SK-N-SH treated with all-trans-retinoic acid at 6 μM for 48 hours (cell line): ENCODE results near the gene ALDH1L2.

Experiments used
- ATAC-seq: fragments of 200-7000 bp; cut with Tn5 transposase; 3 replicates; pipeline ENCODE4 v1.9.1; 2020; ENCODE audit warnings: mild to moderate bottlenecking, moderate library complexity
- ARNTL ChIP-seq: fragments of 450-650 bp; formaldehyde crosslinking; IDR thresholded peaks from 2 replicates; pipeline ENCODE4 v1.5.0; 2020; ENCODE audit warnings: low read depth, mild to moderate bottlenecking, moderate library complexity, borderline replicate concordance
- CREB5 ChIP-seq: fragments of 250-450 bp; sonication (Bioruptor Pico); IDR thresholded peaks from 2 replicates; pipeline ENCODE4 v1.5.1; 2020; ENCODE audit warnings: low read depth, mild to moderate bottlenecking, moderate library complexity
- CSDC2 ChIP-seq: fragments of 250-450 bp; sonication (Bioruptor Pico); IDR thresholded peaks from 2 replicates; pipeline ENCODE4 v1.5.0; 2020; ENCODE audit warnings: mild to moderate bottlenecking, moderate library complexity
- CSRNP3 ChIP-seq: fragments of 250-450 bp; sonication (Bioruptor Pico); IDR thresholded peaks from 2 replicates; pipeline ENCODE4 v1.5.1; 2021; ENCODE audit warnings: mild to moderate bottlenecking, moderate library complexity
- ESRRG ChIP-seq: fragments of 250-450 bp; sonication (Bioruptor Pico); IDR thresholded peaks from 2 replicates; pipeline ENCODE4 v1.6.1; 2021; ENCODE audit warnings: mild to moderate bottlenecking
- OSR1 ChIP-seq: fragments of 250-450 bp; sonication (Bioruptor Pico); IDR thresholded peaks from 2 replicates; pipeline ENCODE4 v1.8.0; 2022; ENCODE audit warnings: moderate library complexity, mild to moderate bottlenecking, inconsistent platforms
- RARB ChIP-seq: fragments of 250-450 bp; sonication (Bioruptor Pico); IDR thresholded peaks from 2 replicates; pipeline ENCODE4 v1.8.0; 2021; ENCODE audit warnings: mild to moderate bottlenecking, moderate library complexity
- SNAI2 ChIP-seq: fragments of 250-450 bp; sonication (Bioruptor Pico); IDR thresholded peaks from 2 replicates; pipeline ENCODE4 v1.5.0; 2020; ENCODE audit warnings: mild to moderate bottlenecking, moderate library complexity
- TCF4 ChIP-seq: fragments of 250-450 bp; sonication (Bioruptor Pico); IDR thresholded peaks from 2 replicates; pipeline ENCODE4 v1.8.0; 2021; ENCODE audit warnings: mild to moderate bottlenecking, moderate library complexity, borderline replicate concordance
- TOX ChIP-seq: fragments of 250-450 bp; sonication (Bioruptor Pico); IDR thresholded peaks from 2 replicates; pipeline ENCODE4 v1.8.0; 2021; ENCODE audit warnings: mild to moderate bottlenecking, moderate library complexity, borderline replicate concordance
- ZC3H10 ChIP-seq: fragments of 250-450 bp; sonication (Bioruptor Pico); IDR thresholded peaks from 2 replicates; pipeline ENCODE4 v1.5.1; 2021; ENCODE audit warnings: mild to moderate bottlenecking, moderate library complexity
- ZFP3 ChIP-seq: fragments of 250-450 bp; sonication (Bioruptor Pico); IDR thresholded peaks from 2 replicates; pipeline ENCODE4 v1.5.0; 2020; ENCODE audit warnings: mild to moderate bottlenecking, moderate library complexity
- ZFP30 ChIP-seq: fragments of 450-650 bp; formaldehyde crosslinking; IDR thresholded peaks from 2 replicates; pipeline ENCODE4 v1.5.0; 2022; ENCODE audit warnings: mild to moderate bottlenecking, moderate library complexity
- ZNF565 ChIP-seq: fragments of 450-650 bp; formaldehyde crosslinking; conservative IDR thresholded peaks from 2 replicates; pipeline ENCODE4 v1.5.0; 2020; ENCODE audit warnings: low read depth, mild to moderate bottlenecking, moderate library complexity
- ZNF70 ChIP-seq: fragments of 450-650 bp; formaldehyde crosslinking; IDR thresholded peaks from 2 replicates; pipeline ENCODE4 v1.5.0; 2020; ENCODE audit warnings: mild to moderate bottlenecking, moderate library complexity
- ZNF8 ChIP-seq: fragments of 450-650 bp; formaldehyde crosslinking; IDR thresholded peaks from 2 replicates; pipeline ENCODE4 v1.5.0; 2020; ENCODE audit warnings: mild to moderate bottlenecking, moderate library complexity
- TF ChIP-seq, protein P1 (sequence below): fragments of 250-450 bp; sonication (Bioruptor Pico); IDR thresholded peaks from 2 replicates; pipeline ENCODE4 v1.5.0; 2020; ENCODE audit warnings: mild to moderate bottlenecking, moderate library complexity
- TF ChIP-seq, protein P2 (sequence below): fragments of 250-450 bp; sonication (Bioruptor Pico); IDR thresholded peaks from 2 replicates; pipeline ENCODE4 v1.8.0; 2021; ENCODE audit warnings: low read depth, mild to moderate bottlenecking, moderate library complexity, borderline replicate concordance

ALDH1L2 gene

DNA sequence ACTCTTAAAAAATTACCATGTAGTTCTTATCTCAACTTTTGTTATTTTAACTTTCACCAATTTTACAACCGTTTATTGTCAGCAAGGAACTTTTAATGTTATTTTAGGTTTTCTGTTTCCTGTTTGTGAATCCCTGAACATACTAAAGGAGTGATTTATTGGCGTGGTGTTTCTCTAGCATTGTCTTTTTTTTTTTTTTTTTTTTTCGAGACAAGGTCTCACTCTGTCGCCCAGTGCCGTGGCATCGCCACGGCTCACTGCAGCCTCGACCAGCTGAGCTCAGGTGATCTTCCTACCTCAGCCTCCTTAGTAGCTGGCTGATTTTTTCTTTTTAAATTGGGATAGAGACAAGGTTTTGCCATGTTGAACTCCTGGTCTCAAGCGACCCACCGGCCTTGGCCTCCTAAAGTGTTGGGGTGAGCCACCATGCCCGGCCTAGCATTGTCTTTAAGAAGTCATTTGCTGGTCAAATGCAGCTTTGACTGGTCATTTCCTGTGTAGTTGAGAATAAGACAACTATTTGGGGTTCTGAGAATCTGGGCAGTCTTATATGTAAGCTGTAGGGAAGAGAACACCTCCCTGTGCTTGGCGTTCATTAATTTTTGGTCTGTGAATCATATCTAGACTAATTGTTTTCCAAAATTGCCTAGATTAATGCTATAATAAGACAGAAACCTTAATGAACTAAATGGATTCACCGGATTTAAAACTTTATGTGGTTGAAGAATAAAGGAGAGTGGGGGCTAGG, 25.4 kb upstream of the ALDH1L2 start:
- no peak for ATAC-seq

DNA sequence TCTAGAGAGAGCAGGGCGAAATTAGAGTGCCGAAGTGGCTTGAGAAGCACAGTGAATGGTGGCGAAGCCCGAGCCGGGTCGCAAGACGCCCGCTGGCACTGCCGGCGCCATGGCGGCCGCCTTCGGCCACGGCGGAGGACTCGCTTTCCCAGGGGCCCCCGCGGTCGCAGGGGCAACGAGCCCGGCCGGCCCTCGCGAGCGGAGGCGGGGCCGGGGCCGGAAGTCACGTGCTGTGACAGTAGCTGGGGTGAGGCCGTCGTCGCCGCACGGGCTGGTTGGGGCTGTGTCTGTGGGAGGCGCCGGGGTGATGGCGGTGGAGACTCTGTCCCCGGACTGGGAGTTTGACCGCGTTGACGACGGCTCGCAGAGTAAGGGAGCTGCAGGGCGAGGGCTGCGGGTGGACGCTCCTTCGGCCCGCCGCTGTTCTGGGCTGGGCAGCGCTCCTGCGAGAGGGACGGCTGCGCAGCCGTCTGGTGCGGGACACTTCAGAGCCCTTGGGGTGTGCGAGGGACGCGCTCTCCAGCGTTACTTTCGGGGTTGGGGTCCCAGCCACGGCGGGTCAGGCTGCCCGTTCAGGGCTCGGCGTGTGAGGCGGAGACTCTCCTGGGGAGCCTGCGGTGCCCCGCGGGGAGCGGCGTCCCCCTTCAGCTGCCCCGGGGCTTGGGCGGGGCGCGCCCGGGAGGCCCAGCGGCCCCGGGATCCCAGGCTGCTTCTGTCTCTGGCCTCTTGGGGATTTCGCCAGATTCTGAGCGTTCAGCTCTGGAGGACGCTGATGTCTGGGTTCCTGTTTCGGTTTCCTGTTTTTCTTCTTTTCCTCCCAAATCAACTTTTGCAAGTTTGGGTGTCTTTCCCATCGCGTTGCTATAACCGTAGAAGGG, 23.5 kb upstream of the ALDH1L2 start, which contains the start of gene WASHC4:
Gene WASHC4, plus strand, starts transcription at position 238 of the 878 bp plus-strand sequence. Its CDS starts 70 bp downstream, at position 308.
- ATAC-seq = peak; percentile 95
- no peak for TF ChIP-seq OSR1
- peak; percentile 77 for TF ChIP-seq ZFP3 (CRISPR knock-in tag)

More for the DNA sequence above, 25.4 kb upstream of the ALDH1L2 start:
- TF ChIP-seq ZFP30 (CRISPR knock-in tag) (no peak), ZFP3 (CRISPR knock-in tag) (no peak), TCF4 (CRISPR knock-in tag) (no peak), CSDC2 (CRISPR knock-in tag) (no peak), SNAI2 (no peak), OSR1 (no peak)
- TF ChIP-seq, protein P1, sequence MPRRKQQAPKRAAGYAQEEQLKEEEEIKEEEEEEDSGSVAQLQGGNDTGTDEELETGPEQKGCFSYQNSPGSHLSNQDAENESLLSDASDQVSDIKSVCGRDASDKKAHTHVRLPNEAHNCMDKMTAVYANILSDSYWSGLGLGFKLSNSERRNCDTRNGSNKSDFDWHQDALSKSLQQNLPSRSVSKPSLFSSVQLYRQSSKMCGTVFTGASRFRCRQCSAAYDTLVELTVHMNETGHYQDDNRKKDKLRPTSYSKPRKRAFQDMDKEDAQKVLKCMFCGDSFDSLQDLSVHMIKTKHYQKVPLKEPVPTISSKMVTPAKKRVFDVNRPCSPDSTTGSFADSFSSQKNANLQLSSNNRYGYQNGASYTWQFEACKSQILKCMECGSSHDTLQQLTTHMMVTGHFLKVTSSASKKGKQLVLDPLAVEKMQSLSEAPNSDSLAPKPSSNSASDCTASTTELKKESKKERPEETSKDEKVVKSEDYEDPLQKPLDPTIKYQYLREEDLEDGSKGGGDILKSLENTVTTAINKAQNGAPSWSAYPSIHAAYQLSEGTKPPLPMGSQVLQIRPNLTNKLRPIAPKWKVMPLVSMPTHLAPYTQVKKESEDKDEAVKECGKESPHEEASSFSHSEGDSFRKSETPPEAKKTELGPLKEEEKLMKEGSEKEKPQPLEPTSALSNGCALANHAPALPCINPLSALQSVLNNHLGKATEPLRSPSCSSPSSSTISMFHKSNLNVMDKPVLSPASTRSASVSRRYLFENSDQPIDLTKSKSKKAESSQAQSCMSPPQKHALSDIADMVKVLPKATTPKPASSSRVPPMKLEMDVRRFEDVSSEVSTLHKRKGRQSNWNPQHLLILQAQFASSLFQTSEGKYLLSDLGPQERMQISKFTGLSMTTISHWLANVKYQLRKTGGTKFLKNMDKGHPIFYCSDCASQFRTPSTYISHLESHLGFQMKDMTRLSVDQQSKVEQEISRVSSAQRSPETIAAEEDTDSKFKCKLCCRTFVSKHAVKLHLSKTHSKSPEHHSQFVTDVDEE (CRISPR knock-in tag) = no peak

DNA sequence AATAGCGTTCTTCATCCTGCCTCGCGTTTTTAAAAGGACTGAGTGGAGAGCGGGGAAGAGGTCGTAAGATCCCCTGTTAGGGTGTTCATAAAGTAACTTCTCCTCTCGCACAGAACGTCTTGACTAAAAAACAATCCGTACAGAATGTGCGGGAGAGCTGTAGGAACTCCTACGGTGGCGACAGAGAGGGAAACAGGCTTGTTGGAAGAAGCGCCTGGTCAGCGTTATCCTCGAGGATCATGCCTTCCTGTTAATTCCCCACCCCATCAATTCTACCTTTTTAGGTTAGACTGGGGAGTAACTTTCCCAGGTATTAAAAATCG, 22.9 kb upstream of the ALDH1L2 start:
- no peak for TF ChIP-seq ZFP30 (CRISPR knock-in tag)
- TF ChIP-seq ZFP3 (CRISPR knock-in tag) = peak; percentile 94

GRCh38 chr12:105106621-105107020, 22.4 kb upstream of the ALDH1L2 start:
- TF ChIP-seq, protein P1 (CRISPR knock-in tag) = no peak
- TF ChIP-seq RARB (no peak), ARNTL (CRISPR knock-in tag) (no peak), CSRNP3 (CRISPR knock-in tag) (no peak), ZNF70 (CRISPR knock-in tag) (no peak), ZNF565 (CRISPR knock-in tag) (no peak), OSR1 (no peak)
- no peak for ATAC-seq

More for the DNA sequence above, 22.9 kb upstream of the ALDH1L2 start:
- peak; percentile 50 for ATAC-seq

DNA sequence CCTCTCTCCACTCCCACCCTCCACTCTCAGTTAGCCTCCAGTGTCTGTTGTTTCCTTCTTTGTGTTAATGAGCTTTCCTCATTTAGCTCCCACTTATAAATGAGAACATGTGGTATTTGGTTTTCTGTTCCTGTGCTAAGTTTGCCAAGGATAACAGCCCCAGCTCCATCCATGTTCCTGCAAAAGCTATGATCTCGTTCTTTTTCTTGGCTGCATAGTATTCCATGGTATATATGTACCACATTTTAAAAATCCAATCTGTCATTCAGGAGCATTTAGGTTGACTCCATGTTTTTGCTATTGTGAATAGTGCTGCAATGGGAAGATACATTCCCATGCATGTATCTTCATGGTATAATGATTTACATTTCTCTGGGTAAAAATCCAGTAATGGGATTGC, 20.5 kb upstream of the ALDH1L2 start:
- TF ChIP-seq OSR1 (no peak), ZNF8 (peak; percentile 94)
- no peak for ATAC-seq

DNA sequence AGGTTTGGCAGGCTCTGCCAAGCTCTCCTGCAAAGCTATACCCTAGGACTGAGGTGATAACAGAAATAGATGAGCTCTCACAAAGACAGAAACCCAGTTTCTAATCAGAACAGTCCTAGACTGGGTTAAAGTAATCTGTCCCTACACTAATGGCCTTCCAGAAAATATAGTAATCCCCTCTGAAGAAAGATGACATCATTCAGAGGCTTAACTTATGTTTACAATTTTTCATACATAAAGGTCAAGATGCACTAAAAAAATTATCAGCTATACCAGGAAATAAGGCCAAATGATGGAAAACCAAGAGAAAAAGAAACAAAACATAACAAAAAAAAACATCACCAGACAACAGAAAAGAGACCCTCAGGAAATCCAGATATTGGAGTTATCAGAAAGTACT, 18.4 kb upstream of the ALDH1L2 start:
- ATAC-seq = no peak
- TF ChIP-seq CSDC2 (CRISPR knock-in tag) (no peak), TCF4 (CRISPR knock-in tag) (no peak), CSRNP3 (CRISPR knock-in tag) (no peak), ZNF8 (no peak), ZFP3 (CRISPR knock-in tag) (no peak), ARNTL (CRISPR knock-in tag) (no peak), ZFP30 (CRISPR knock-in tag) (no peak), TOX (CRISPR knock-in tag) (no peak), CREB5 (CRISPR knock-in tag) (no peak), ZNF565 (CRISPR knock-in tag) (no peak), ZC3H10 (CRISPR knock-in tag) (no peak), ESRRG (CRISPR knock-in tag) (no peak)
- TF ChIP-seq, protein P2, sequence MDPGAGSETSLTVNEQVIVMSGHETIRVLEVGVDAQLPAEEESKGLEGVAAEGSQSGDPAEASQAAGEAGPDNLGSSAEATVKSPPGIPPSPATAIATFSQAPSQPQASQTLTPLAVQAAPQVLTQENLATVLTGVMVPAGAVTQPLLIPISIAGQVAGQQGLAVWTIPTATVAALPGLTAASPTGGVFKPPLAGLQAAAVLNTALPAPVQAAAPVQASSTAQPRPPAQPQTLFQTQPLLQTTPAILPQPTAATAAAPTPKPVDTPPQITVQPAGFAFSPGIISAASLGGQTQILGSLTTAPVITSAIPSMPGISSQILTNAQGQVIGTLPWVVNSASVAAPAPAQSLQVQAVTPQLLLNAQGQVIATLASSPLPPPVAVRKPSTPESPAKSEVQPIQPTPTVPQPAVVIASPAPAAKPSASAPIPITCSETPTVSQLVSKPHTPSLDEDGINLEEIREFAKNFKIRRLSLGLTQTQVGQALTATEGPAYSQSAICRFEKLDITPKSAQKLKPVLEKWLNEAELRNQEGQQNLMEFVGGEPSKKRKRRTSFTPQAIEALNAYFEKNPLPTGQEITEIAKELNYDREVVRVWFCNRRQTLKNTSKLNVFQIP (CRISPR knock-in tag) = no peak
